Activated CD8-positive, alpha-beta memory T cell treated with anti-CD3 and anti-CD28 coated beads, Interleukin-2, amount 10 ng/mL, durations not matched to agents 7 days and 5 days (primary cell): ENCODE data around the gene CHEK2. TPM values are rescaled to one million over a fixed set of nuclear protein-coding genes. Genes with fewer than 3 reads are reported as not detected.

Source experiments
- ATAC-seq: fragments of 150-1000 bp; cut with Tn5 transposase; one replicate; pipeline ENCODE4 v1.10.0; 2021; ENCODE audit warnings: moderate library complexity
- CTCF ChIA-PET: fragments of 350-600 bp; sonication (Branson Sonifier 250); formaldehyde crosslinking; loops from one replicate; lab custom pipeline; 2021; ENCODE audit warnings: antibody characterized with exemption; lab: Charles Lee
- DNase-seq: peaks from one replicate; pipeline ENCODE4 v3.0.0-alpha.2; 2020
- H3K27ac Mint-ChIP-seq: one replicate; pipeline ENCODE4 v1.8.0; 2021; ENCODE audit warnings: mild to moderate bottlenecking, mixed read lengths
- H3K27me3 Mint-ChIP-seq: one replicate; pipeline ENCODE4 v1.8.0; 2021; ENCODE audit warnings: mixed read lengths
- H3K36me3 Mint-ChIP-seq: one replicate; pipeline ENCODE4 v1.8.0; 2021; ENCODE audit warnings: mild to moderate bottlenecking, mixed read lengths
- H3K4me1 Mint-ChIP-seq: one replicate; pipeline ENCODE4 v1.8.0; 2021; ENCODE audit warnings: mixed read lengths
- H3K4me3 Mint-ChIP-seq: one replicate; pipeline ENCODE4 v1.8.0; 2021; ENCODE audit warnings: mild to moderate bottlenecking, moderate library complexity, mixed read lengths
- H3K9me3 Mint-ChIP-seq: one replicate; pipeline ENCODE4 v1.8.0; 2022; ENCODE audit warnings: low read depth, mixed read lengths
- total RNA-seq, 2 experiments: library from RNA; stranded (reverse); gene quantifications; one replicate each; pipeline ENCODE4 v1.2.3, GENCODE V29; 2021

CHEK2 gene
- total RNA-seq: 10 to 100 TPM; 31.6 to 49.0 TPM

DNA sequence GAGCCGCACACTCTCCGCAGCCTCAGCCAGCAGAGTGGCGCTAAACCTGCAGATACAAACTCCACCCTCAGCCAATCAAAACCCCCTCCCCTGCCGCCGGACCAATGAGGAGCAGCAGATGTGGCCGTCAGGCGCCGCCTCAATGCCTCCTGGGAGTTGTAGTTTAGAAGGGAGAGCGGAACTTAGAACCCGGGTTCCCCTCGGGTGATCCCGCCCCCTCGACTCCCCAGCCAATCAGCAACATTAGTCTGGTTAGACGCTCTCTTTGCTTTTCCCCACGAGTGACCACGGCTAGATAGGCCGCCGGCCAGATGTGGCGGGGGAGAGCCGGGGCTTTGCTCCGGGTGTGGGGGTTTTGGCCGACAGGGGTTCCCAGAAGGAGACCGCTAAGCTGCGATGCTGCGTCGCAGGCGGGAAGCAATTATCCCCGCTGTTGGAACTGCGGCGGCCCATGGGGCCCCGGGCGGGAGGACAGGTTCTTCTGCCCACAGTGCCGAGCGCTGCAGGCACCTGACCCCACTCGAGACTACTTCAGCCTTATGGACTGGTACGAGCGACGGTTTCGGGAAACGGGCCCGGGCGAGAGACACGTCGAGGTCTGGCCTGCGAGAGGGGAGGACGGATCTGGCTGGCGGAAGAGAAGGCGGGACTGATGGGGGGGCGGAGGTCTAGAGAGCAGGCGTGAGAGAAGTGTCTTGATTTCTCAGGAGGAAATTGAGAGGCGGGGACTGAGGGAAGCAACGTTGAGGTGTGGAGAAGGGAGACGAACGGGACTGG lies at the start of gene CHEK2, which contains the start of gene HSCB:
Gene CHEK2, minus strand, starts transcription at position 36 of the 777 bp plus-strand sequence. CDS start 7,099 bp downstream, outside the sequence.
Gene HSCB, plus strand, starts transcription at position 255 of the 777 bp plus-strand sequence. Its CDS starts 57 bp downstream, at position 312.
- CTCF ChIA-PET: interaction anchor here (0.8 to 1.8 kb wide), 4 partner anchors 27 to 412 kb away, joined by 3 to 10 read pairs (median 4); partner anchors contain the start of gene CCDC117
- Mint-ChIP-seq H3K4me3 (peak within 1 kb of the TSS; percentile 85), H3K9me3 (no peaks in the 10 kb centered on the region), H3K4me1 (peaks cover 50% of the 10 kb centered on the region), H3K36me3 (peaks cover 39% of the 10 kb centered on the region), H3K27me3 (no peaks in the 10 kb centered on the region), H3K27ac (peak within 1 kb of the TSS; percentile 90)
- DNase-seq (peak; percentile 100), ATAC-seq (peak; percentile 92)

DNA sequence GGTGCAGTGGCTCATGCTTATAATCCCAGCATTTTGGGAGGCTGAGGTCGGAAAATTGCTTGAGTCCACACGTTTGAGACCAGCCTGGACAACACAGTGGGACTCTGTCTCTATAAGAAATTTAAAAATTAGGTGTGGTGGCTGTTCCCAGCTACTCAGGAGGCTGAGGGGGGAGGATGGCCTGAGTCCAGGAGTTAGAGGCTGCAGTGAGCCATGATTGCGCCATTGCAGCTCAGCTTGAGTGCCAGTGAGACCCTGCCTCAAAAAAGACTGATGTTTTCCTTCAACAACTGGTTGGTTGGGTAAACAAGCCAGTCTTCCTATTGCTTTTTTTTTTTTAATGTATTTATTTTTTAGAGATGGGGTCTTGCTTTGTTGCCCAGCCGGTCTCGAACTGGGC lies 49.5 kb upstream of the CHEK2 start:
- H3K9me3 Mint-ChIP-seq: no peaks in the 10 kb centered on the region
- no peaks in the 10 kb centered on the region for H3K27me3 Mint-ChIP-seq
- no peak overlapping the region for H3K4me3 Mint-ChIP-seq
- H3K4me1 Mint-ChIP-seq: peaks cover 53% of the 10 kb centered on the region
- peaks cover 49% of the 10 kb centered on the region for H3K36me3 Mint-ChIP-seq
- CTCF ChIA-PET: interaction anchor here (0.8 to 10.0 kb wide), 8 partner anchors 9 to 249 kb away, joined by 3 to 89 read pairs (median 6); partner anchors contain the start of genes CCDC117 and XBP1
- ATAC-seq: no peak
- H3K27ac Mint-ChIP-seq: peak overlapping the region; percentile 52
- no peak for DNase-seq

DNA sequence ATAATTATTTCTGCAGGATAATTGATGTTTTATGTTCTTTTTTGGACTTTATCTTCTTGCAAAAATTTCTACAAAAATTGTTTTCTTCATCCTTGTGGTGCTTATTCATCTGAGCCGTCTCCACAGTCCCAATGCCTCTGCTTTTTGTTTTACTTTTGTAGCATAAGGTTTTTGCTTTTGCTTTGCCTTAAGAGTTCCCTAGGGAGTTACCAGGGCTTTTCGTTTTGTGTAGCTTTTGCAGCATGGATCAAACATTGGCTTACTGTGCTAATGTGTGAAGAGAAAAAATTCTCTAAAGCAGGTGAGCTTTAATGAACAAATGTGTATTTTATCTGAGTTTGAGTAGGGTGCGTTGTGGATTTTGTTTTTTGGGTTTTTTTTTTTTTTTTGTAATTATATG lies 47.0 kb upstream of the CHEK2 start:
- DNase-seq: no peak
- Mint-ChIP-seq H3K4me1 (peaks cover 31% of the 10 kb centered on the region), H3K36me3 (peaks cover 44% of the 10 kb centered on the region), H3K4me3 (no peak overlapping the region), H3K27me3 (no peaks in the 10 kb centered on the region), H3K9me3 (no peaks in the 10 kb centered on the region), H3K27ac (no peak overlapping the region)
- no peak for ATAC-seq
- CTCF ChIA-PET: interaction anchor here (0.8 to 10.0 kb wide), 2 partner anchors 24 to 42 kb away, joined by 3 to 89 read pairs; no protein-coding TSS in a partner anchor

DNA sequence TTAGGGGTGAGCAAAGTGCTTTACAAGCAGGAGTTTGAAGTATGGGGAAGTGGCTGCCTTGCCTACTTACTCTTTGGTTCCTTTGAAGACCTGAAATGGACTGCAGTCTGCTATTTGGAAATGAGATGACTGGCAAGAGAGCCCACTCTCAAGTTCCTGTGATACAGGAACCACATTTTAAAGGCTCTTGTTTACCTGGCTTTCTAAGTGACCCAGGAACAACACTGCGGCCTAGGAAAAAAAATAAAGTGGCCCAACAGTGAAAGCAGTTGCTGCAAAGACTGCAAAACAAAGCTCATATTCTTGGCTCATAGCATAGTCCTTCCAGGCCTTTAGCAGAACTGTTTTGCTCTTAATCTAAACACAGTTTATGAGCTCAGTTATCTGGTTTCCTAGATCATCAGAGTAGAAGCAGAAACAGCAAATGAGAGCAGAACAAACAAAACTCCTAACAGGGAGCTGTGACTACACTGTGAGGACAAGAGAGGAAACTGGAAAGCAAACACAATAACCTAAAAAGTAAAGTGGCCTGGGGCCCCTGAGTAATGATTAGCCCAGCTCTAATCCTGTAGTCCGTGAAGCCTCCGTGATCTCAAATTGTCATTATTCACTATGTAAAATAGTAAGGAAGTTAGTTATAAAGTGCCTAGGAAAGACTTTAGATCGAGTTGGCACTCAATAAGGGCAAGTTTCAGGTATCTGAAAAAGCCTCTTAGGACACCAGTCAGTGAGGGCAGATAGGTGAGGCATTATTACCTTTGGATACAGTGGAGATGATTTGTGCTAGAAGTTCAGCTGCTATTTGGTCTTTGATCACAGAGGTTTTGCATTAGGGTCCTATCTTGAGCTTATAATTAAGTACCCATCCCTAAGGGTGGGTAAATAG lies 42.4 kb upstream of the CHEK2 start:
- no peak for DNase-seq
- no peak for ATAC-seq
- CTCF ChIA-PET: interaction anchor here (1.0 to 10.0 kb wide), 7 partner anchors 9 to 257 kb away, joined by 3 to 89 read pairs (median 10); partner anchors contain the start of gene CCDC117
- H3K9me3 Mint-ChIP-seq: no peaks in the 10 kb centered on the region
- peaks cover 11% of the 10 kb centered on the region for H3K4me1 Mint-ChIP-seq
- H3K27me3 Mint-ChIP-seq: no peaks in the 10 kb centered on the region
- H3K4me3 Mint-ChIP-seq: no peak overlapping the region
- no peak overlapping the region for H3K27ac Mint-ChIP-seq
- H3K36me3 Mint-ChIP-seq: peaks cover 53% of the 10 kb centered on the region

DNA sequence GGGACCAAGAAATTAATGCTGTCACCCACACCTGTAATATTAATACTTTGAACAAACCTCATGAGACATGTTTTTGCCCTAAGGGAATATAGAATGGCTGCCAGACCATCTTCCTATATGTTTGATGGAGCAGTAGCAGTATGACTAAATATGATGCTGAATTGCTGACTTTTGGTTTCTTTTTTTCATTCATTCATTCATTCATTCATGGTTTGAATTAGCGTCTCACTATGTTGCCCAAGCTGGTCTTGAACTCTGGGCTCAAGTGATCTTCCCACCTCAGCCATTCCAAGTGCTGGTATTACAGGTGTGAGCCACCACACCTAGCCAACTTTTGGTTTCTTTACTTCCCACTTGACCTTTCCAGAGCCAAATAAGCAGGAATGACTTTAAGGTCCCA lies 38.7 kb upstream of the CHEK2 start:
- H3K4me1 Mint-ChIP-seq: peaks cover 24% of the 10 kb centered on the region
- H3K27ac Mint-ChIP-seq: no peak overlapping the region
- H3K9me3 Mint-ChIP-seq: no peaks in the 10 kb centered on the region
- no peak overlapping the region for H3K4me3 Mint-ChIP-seq
- no peaks in the 10 kb centered on the region for H3K27me3 Mint-ChIP-seq
- CTCF ChIA-PET: interaction anchor here (1.5 to 1.8 kb wide), 2 partner anchors 10 to 180 kb away, joined by 5 to 6 read pairs; no protein-coding TSS in a partner anchor
- ATAC-seq (no peak), DNase-seq (no peak)
- H3K36me3 Mint-ChIP-seq: peaks cover 52% of the 10 kb centered on the region

DNA sequence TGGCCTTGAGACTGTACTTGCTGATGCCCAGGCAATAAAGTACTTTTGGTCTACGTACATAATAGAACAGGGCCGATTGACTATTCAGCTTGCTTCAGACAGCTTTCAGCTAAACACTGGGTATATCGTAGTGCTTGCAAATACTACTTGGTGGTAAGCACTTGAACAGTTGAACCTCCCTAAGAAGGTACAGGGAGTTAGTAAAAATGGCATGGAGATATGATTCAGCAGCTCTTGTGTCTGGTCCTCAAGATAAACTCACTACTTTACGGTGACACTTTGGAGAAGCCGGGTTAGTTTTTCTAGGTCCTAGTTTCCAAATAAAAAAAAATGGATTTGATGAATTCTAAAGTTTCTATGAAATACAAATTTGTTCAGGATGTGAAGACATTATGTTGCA lies 38.2 kb upstream of the CHEK2 start:
- DNase-seq (no peak), ATAC-seq (no peak)
- Mint-ChIP-seq H3K27me3 (no peaks in the 10 kb centered on the region), H3K9me3 (no peaks in the 10 kb centered on the region), H3K4me1 (peaks cover 26% of the 10 kb centered on the region), H3K4me3 (no peak overlapping the region), H3K27ac (no peak overlapping the region), H3K36me3 (peaks cover 52% of the 10 kb centered on the region)
- CTCF ChIA-PET: interaction anchor here (0.7 to 1.8 kb wide), 4 partner anchors 10 to 260 kb away, joined by 3 to 7 read pairs (median 6); no protein-coding TSS in a partner anchor

DNA sequence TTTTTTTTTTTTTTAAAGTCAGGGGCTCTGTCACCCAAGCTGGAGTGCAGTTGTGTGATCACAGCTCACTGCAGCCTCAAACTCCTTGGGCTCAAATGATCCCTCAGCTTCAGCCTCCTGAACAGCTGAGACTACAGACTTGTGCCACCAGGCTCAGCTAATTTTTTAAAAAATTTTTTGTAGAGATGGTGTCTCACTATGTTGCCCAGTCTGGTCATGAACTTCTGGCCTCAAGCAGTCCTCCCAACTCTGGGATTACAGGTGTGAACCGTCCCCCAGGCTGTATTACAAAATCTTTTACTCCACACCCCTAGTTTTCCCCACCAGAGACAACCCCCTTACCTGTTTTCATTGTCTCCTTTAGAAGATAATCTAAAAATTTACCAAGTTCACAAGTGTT lies 32.8 kb upstream of the CHEK2 start:
- peak overlapping the region; percentile 59 for H3K27ac Mint-ChIP-seq
- peak overlapping the region; percentile 57 for H3K4me3 Mint-ChIP-seq
- H3K36me3 Mint-ChIP-seq: peaks cover 32% of the 10 kb centered on the region
- ATAC-seq: no peak
- H3K9me3 Mint-ChIP-seq: no peaks in the 10 kb centered on the region
- no peak for DNase-seq
- H3K4me1 Mint-ChIP-seq: peaks cover 34% of the 10 kb centered on the region
- CTCF ChIA-PET: interaction anchor here (0.7 to 3.3 kb wide), 7 partner anchors 9 to 61 kb away, joined by 3 to 16 read pairs (median 9); partner anchors contain the start of genes CHEK2 and HSCB
- peaks cover 3% of the 10 kb centered on the region for H3K27me3 Mint-ChIP-seq

DNA sequence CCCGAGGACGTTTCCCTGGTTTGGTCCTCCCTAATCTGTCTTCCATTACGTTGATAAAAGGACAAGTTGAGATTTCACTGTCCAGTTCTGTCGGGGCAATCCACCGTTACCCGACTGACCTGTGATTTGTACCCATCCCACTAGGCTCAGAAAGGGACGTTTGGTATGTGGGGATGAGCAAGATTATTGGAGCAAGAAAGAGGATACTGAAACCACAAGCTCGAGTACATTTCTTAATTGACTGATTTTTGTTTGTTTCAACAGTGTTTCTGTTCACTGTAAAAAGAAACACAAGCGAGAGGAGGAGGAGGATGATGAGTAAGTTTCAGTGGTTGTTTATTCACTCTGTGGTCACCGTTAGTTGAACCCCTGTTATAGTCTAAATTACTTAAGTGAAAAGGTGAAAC lies 31.8 kb upstream of the CHEK2 start:
- Mint-ChIP-seq H3K36me3 (peaks cover 31% of the 10 kb centered on the region), H3K9me3 (no peaks in the 10 kb centered on the region), H3K27me3 (peaks cover 7% of the 10 kb centered on the region), H3K27ac (peak overlapping the region; percentile 97), H3K4me3 (peak overlapping the region; percentile 91), H3K4me1 (peaks cover 30% of the 10 kb centered on the region)
- CTCF ChIA-PET: interaction anchor here (1.1 to 3.3 kb wide), 13 partner anchors 10 to 63 kb away, joined by 3 to 16 read pairs (median 9); partner anchors contain the start of genes CHEK2, HSCB and XBP1
- ATAC-seq (peak; percentile 4), DNase-seq (no peak)

DNA sequence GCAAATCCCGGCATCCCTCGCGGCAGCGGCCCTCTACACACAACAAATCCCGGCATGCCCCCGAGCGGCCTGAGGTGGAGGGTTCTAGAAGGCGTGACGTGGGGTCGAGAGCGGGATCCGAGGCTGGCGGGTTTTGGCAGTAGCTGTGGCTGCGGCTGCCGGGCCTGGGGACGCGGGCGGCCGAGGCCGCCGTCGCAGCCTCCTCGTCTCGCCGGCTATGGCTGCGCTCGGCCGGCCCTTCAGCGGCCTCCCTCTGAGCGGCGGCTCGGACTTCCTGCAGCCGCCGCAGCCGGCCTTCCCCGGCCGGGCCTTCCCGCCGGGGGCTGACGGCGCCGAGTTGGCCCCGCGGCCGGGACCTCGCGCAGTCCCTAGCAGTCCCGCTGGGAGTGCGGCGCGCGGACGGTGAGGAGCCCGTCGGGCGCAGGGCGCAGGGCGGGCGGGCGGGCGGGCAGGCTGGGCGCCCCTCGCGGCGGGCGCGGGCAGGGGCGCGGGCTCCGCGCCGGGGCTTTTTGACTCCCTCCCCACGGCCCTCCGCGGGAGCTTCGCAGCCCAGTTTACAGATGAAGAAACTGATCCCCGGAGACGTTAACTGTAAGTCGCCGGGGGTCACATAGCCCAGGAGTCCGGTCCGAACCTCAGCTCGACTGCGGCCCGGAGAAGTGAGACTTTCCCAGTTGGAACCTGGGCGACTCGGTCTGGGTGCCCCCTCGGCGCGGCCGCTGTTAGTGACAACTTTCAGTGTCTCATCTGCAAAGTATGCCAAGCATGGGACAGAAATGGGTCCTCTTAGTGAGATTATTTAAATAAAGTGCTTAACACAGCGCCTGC lies 31.2 kb upstream of the CHEK2 start, which contains the start of gene CCDC117:
Gene CCDC117, plus strand, starts transcription at position 63 of the 828 bp plus-strand sequence. Its CDS starts 155 bp downstream, at position 218.
- Mint-ChIP-seq H3K36me3 (peaks cover 26% of the 10 kb centered on the region), H3K27me3 (peaks cover 7% of the 10 kb centered on the region), H3K4me1 (peaks cover 28% of the 10 kb centered on the region), H3K27ac (peak within 1 kb of the TSS; percentile 97), H3K9me3 (no peaks in the 10 kb centered on the region), H3K4me3 (peak within 1 kb of the TSS; percentile 91)
- ATAC-seq (peak; percentile 94), DNase-seq (peak; percentile 97)
- CTCF ChIA-PET: interaction anchor here (0.9 to 3.3 kb wide), 15 partner anchors 11 to 63 kb away, joined by 3 to 16 read pairs (median 7); partner anchors contain the start of genes CHEK2, HSCB and XBP1

DNA sequence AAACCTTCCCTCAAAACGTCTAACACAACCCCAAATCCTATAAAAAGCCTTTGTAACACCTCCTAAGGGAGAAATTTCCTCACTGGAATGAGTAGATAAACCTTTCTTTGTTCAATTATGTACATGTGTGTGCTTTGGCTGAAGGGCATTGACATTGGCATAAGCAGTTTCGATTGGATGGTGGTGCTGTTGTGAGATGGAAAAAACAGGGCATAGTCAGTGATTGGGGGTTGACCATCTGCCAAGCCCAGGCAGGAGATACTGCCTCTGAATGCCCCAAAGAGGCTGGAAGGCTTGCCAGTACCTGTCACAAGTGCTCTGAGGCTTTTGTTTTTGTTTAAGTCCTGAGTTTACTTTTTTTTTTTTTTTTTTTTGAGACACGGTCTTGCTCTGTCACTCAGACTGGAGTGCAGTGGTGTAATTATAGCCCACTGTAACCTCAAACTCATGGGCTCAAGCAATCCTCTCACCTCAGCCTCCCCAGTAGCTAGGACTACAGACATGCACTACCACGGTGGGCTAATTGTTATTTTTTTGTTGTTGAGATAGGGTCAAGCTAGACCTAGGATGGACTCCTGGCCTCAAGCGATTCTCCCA lies 29.7 kb upstream of the CHEK2 start:
- H3K27me3 Mint-ChIP-seq: peaks cover 7% of the 10 kb centered on the region
- H3K27ac Mint-ChIP-seq: no peak overlapping the region
- DNase-seq (no peak), ATAC-seq (no peak)
- no peaks in the 10 kb centered on the region for H3K9me3 Mint-ChIP-seq
- peaks cover 26% of the 10 kb centered on the region for H3K4me1 Mint-ChIP-seq
- H3K36me3 Mint-ChIP-seq: peaks cover 24% of the 10 kb centered on the region
- no peak overlapping the region for H3K4me3 Mint-ChIP-seq
- CTCF ChIA-PET: interaction anchor here (2.5 to 3.1 kb wide), 2 partner anchors 19 to 22 kb away, joined by 14 to 16 read pairs; no protein-coding TSS in a partner anchor

DNA sequence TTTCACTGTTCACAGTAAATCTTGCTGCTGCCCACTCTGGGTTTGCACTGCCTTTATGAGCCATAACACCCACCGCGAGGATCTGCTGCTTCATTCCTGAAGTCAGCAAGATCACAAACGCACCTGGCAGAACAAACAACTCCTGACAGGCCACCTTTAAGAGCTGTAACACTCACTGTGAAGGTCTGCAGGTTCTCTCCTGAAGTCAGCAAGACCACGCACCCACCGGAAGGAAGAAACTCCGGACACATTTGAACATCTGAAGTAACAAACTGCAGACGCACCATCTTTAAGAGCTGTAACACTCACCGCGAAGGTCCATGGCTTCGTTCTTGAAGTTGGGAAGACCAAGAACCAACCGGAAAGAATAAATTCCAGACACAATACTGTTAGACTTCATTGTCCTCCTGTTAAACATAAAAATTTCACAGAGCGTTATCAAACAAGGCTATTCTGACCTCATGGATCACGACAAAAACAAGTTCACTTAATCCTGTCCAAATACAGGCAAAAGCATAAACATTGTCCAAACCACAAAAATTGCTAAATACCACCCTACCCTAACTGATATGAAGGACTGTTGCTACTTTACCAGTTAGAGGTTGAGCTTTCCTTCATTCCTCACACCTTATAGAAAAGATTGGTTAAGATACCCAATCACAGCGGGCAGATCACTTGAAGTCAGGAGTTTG lies 27.9 kb upstream of the CHEK2 start:
- Mint-ChIP-seq H3K4me3 (no peak overlapping the region), H3K27me3 (peaks cover 7% of the 10 kb centered on the region), H3K36me3 (peaks cover 10% of the 10 kb centered on the region), H3K4me1 (peaks cover 13% of the 10 kb centered on the region), H3K9me3 (no peaks in the 10 kb centered on the region), H3K27ac (no peak overlapping the region)
- ATAC-seq: no peak
- CTCF ChIA-PET: interaction anchor here (1.6 kb wide), 1 partner anchor 168 kb away, joined by 4 read pairs; no protein-coding TSS in a partner anchor
- DNase-seq: no peak
